Keratinocyte (primary cell): Measurements from ENCODE around the gene DPH2. TPM values are rescaled to one million over a fixed set of nuclear protein-coding genes. Genes with fewer than 3 reads are reported as not detected.

Experiments
- DNase-seq: peaks from one replicate; pipeline ENCODE4 v3.0.0-alpha.2; 2011; ENCODE audit warnings: low read depth, missing footprints, low spot score
- FAIRE-seq: peaks from 2 replicates; lab custom pipeline; 2011; peaks lifted over from hg19 to GRCh38; lab: Jason Lieb, UNC
- H2AFZ ChIP-seq: 2 replicates; pipeline ENCODE4 v1.6.0; 2012; ENCODE audit warnings: low read length, control low read depth, inconsistent platforms; ENCODE audit not compliant: control insufficient read depth
- H3K27ac ChIP-seq: 2 replicates; pipeline ENCODE4 v1.5.1; 2011; ENCODE audit warnings: low read length; ENCODE audit not compliant: control insufficient read depth, insufficient read depth
- H3K27me3 ChIP-seq: 3 replicates; pipeline ENCODE4 v1.6.0; 2011; ENCODE audit warnings: low read length; ENCODE audit not compliant: control insufficient read depth, insufficient read depth; ENCODE audit errors: extremely low read depth
- H3K36me3 ChIP-seq, 2 experiments: 2 replicates in 1 of 2; 3 replicates in 1 of 2; pipeline ENCODE4 v1.5.1; 2011; ENCODE audit warnings: low read length in 2 of 2, mild to moderate bottlenecking in 1 of 2; ENCODE audit not compliant: control insufficient read depth in 2 of 2, insufficient read depth in 2 of 2; ENCODE audit errors: extremely low read depth in 1 of 2
- H3K4me1 ChIP-seq: 3 replicates; pipeline ENCODE4 v1.5.1; 2011; ENCODE audit warnings: low read length; ENCODE audit not compliant: control insufficient read depth, insufficient read depth; ENCODE audit errors: extremely low read depth
- H3K4me2 ChIP-seq: 3 replicates; pipeline ENCODE4 v1.6.0; 2011; ENCODE audit warnings: low read depth, low read length; ENCODE audit not compliant: control insufficient read depth, insufficient read depth; ENCODE audit errors: extremely low read depth
- H3K4me3 ChIP-seq, 3 experiments: fragments of 200-600 bp in 1 of 3; sonication (generic) in 1 of 3; 2 replicates in 2 of 3; 3 replicates in 1 of 3; pipeline ENCODE4 v1.5.1; 2011 to 2016; ENCODE audit warnings: low read length in 3 of 3, mild to moderate bottlenecking in 3 of 3, control low read depth in 2 of 3, inconsistent platforms in 1 of 3, low read depth in 1 of 3, mixed read lengths in 1 of 3, mixed run types in 1 of 3, moderate library complexity in 1 of 3; ENCODE audit not compliant: control insufficient read depth in 2 of 3, insufficient read depth in 2 of 3; ENCODE audit errors: extremely low read depth in 1 of 3
- H3K79me2 ChIP-seq: 2 replicates; pipeline ENCODE4 v1.6.0; 2012; ENCODE audit warnings: low read length; ENCODE audit not compliant: control insufficient read depth, insufficient read depth
- H3K9ac ChIP-seq: 3 replicates; pipeline ENCODE4 v1.6.0; 2011; ENCODE audit warnings: low read length; ENCODE audit not compliant: control insufficient read depth, insufficient read depth; ENCODE audit errors: extremely low read depth
- H3K9me1 ChIP-seq: 3 replicates; pipeline ENCODE4 v1.6.0; 2011; ENCODE audit warnings: low read length; ENCODE audit not compliant: control insufficient read depth, insufficient read depth; ENCODE audit errors: extremely low read depth
- H3K9me3 ChIP-seq: 2 replicates; pipeline ENCODE4 v1.5.1; 2012; ENCODE audit warnings: low read depth, low read length; ENCODE audit not compliant: control insufficient read depth
- H4K20me1 ChIP-seq: 3 replicates; pipeline ENCODE4 v1.6.0; 2011; ENCODE audit warnings: low read length; ENCODE audit not compliant: control insufficient read depth, insufficient read depth; ENCODE audit errors: extremely low read depth
- EZH2 ChIP-seq: IDR thresholded peaks from one replicate; pipeline ENCODE4 v1.6.1; 2012; ENCODE audit warnings: inconsistent platforms, mild to moderate bottlenecking, low read length, moderate library complexity
- dilution Hi-C: fragments of 300-500 bp; cut with MboI; formaldehyde crosslinking; loops from one replicate; pipeline ENCODE4 v1.7.0; 2020; ENCODE audit warnings: low sequenced_read_pairs; ENCODE audit not compliant: extremely low pct_ligation_motif_present
- polyA plus RNA-seq, 5 experiments: library from polyadenylated mRNA; depleted of rRNA in 3 of 5; stranded (reverse) in 3 of 5; stranded (forward) in 1 of 5; unstranded in 1 of 5; fragments of >200 nt; gene quantifications; 1 replicate in 1 of 5; 2 replicates in 3 of 5; 3 replicates in 1 of 5; pipeline versions ENCODE4 v1.2.1 to v1.2.3, GENCODE V29; 2011 to 2012; ENCODE audit warnings: missing spikeins in 2 of 5, low read depth in 1 of 5, low replicate concordance in 1 of 5
- TF ChIP-seq, protein P1 (sequence below), 3 experiments: IDR thresholded peaks in 1 of 3; conservative IDR thresholded peaks in 1 of 3; optimal IDR thresholded peaks in 1 of 3; 2 replicates in 2 of 3; 3 replicates in 1 of 3; pipeline versions ENCODE3 to v1.5.1; 2011; ENCODE audit warnings: low read length in 3 of 3, mild to moderate bottlenecking in 3 of 3, moderate library complexity in 2 of 3, control low read depth in 1 of 3, inconsistent platforms in 1 of 3; ENCODE audit not compliant: insufficient read depth in 2 of 3; ENCODE audit errors: extremely low read depth in 1 of 3

Gene DPH2
- polyA plus RNA-seq, 1 donor (not counting 4 experiments of a cell fraction or from before 2014, with no cell fraction given): 30.3 TPM

DNA sequence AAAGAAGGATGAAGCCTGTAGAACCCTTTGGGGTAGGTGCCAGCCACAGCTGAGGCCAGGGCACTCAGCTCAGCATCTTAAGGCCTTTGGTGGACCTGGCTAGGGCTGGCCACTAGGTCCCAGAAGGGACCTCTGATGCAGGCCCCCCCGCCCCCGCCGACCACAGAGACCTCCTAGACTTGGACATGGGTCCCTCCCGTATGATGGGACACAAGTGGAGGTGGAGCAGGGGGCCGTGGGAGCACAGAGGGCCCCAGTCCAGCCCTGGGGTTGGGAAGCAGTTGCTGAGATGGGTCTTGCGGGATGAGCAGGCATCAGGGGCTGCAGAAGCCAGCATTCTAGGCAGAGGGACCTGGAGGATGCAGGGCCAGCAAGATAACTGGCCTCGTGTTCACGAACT is 12.4 kb downstream of the DPH2 start:
- Histone ChIP-seq H3K9me3 (no peaks in the 10 kb centered on the region), H2AFZ (no peak overlapping the region), H3K36me3 (peaks cover 26 to 48% of the 10 kb centered on the region in 2 experiments), H3K9me1 (no peaks in the 10 kb centered on the region), H3K4me2 (no peak overlapping the region), H3K4me1 (peaks cover 39% of the 10 kb centered on the region), H3K9ac (no peak overlapping the region), H3K79me2 (peaks cover 50% of the 10 kb centered on the region), H4K20me1 (no peaks in the 10 kb centered on the region), H3K27me3 (no peaks in the 10 kb centered on the region), H3K4me3 (no peak overlapping the region), H3K27ac (no peak overlapping the region)
- FAIRE-seq (no peak), DNase-seq (no peak)
- no peak for TF ChIP-seq EZH2
- TF ChIP-seq, protein P1, sequence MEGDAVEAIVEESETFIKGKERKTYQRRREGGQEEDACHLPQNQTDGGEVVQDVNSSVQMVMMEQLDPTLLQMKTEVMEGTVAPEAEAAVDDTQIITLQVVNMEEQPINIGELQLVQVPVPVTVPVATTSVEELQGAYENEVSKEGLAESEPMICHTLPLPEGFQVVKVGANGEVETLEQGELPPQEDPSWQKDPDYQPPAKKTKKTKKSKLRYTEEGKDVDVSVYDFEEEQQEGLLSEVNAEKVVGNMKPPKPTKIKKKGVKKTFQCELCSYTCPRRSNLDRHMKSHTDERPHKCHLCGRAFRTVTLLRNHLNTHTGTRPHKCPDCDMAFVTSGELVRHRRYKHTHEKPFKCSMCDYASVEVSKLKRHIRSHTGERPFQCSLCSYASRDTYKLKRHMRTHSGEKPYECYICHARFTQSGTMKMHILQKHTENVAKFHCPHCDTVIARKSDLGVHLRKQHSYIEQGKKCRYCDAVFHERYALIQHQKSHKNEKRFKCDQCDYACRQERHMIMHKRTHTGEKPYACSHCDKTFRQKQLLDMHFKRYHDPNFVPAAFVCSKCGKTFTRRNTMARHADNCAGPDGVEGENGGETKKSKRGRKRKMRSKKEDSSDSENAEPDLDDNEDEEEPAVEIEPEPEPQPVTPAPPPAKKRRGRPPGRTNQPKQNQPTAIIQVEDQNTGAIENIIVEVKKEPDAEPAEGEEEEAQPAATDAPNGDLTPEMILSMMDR (optimal IDR thresholded peaks at IDR 0.05 in 1 of 3, IDR thresholded peaks at IDR 0.05 in 1 of 3, conservative IDR thresholded peaks at IDR 0.05 in 1 of 3; ENCODE audit: extremely low read depth in 1 of 3, insufficient read depth in 2 of 3, low read length in 3 of 3): no peak
- dilution Hi-C loops: no loop called here

- no peaks in the 10 kb centered on the region for H4K20me1 ChIP-seq
- peaks cover 22 to 54% of the 10 kb centered on the region in 2 experiments for H3K36me3 ChIP-seq
- peaks cover 46% of the 10 kb centered on the region for H3K79me2 ChIP-seq
- no peak overlapping the region for H2AFZ ChIP-seq
- no peaks in the 10 kb centered on the region for H3K9me1 ChIP-seq
- H3K4me3 ChIP-seq: no peak overlapping the region
- peaks cover 39% of the 10 kb centered on the region for H3K4me1 ChIP-seq
- no peak overlapping the region for H3K9ac ChIP-seq
- no peak overlapping the region for H3K27ac ChIP-seq
- dilution Hi-C loops: no loop called here
- H3K9me3 ChIP-seq: no peaks in the 10 kb centered on the region
- no peaks in the 10 kb centered on the region for H3K27me3 ChIP-seq
- no peak overlapping the region for H3K4me2 ChIP-seq
- TF ChIP-seq, protein P1 (optimal IDR thresholded peaks at IDR 0.05 in 1 of 3, IDR thresholded peaks at IDR 0.05 in 1 of 3, conservative IDR thresholded peaks at IDR 0.05 in 1 of 3; ENCODE audit: extremely low read depth in 1 of 3, insufficient read depth in 2 of 3, low read length in 3 of 3): no peak
- TF ChIP-seq EZH2: no peak
- FAIRE-seq (no peak), DNase-seq (no peak)
Measured at GRCh38 chr1:43982808-43983207, 13.0 kb downstream of the DPH2 start.
